GM12878 (cell line): ENCODE results near the gene ARAP3. TPM values are rescaled to one million over a fixed set of nuclear protein-coding genes. Genes with fewer than 3 reads are reported as not detected.

Source experiments
- ATAC-seq: fragments of 200-7000 bp; cut with Tn5 transposase; 3 replicates; pipeline ENCODE4 v1.9.1; 2020; ENCODE audit warnings: mild to moderate bottlenecking, moderate library complexity
- BruUV-seq: library from RNA; stranded (reverse); fragments of 400-500 nt; replicated peaks from 2 replicates; lab custom pipeline; 2021; lab: Mats Ljungman, UMichigan
- CTCF ChIA-PET: fragments of 300-600 bp; sonication (Branson Sonifier 250); formaldehyde crosslinking; extraction: SDS; loops from one replicate; lab custom pipeline; 2021; ENCODE audit warnings: inconsistent platforms; lab: Yijun Ruan, JAX
- POLR2A ChIA-PET: fragments of 350-600 bp; formaldehyde crosslinking; extraction: SDS; loops from one replicate; lab custom pipeline; 2021; ENCODE audit warnings: inconsistent platforms; lab: Charles Lee
- RAD21 ChIA-PET: fragments of 300-600 bp; sonication (Branson Sonifier 250); formaldehyde crosslinking; loops from one replicate; lab custom pipeline; 2023; ENCODE audit warnings: antibody characterized with exemption; ENCODE audit not compliant: unreplicated experiment; lab: Charles Lee
- SMC1A ChIA-PET: fragments of 300-600 bp; sonication (Branson Sonifier 250); formaldehyde crosslinking; loops from one replicate; lab custom pipeline; 2023; ENCODE audit not compliant: unreplicated experiment, uncharacterized antibody; lab: Charles Lee
- DNase-seq: peaks from one replicate; pipeline ENCODE4 v3.0.0-alpha.2; 2011; ENCODE audit warnings: low read depth, low spot score
- FAIRE-seq: peaks from 3 replicates; lab custom pipeline; 2011; peaks lifted over from hg19 to GRCh38; lab: Jason Lieb, UNC
- H2AFZ ChIP-seq: 2 replicates; pipeline ENCODE4 v1.6.0; 2011; ENCODE audit warnings: low read depth, low read length, control low read depth; ENCODE audit not compliant: control insufficient read depth
- H3K27ac ChIP-seq: 2 replicates; pipeline ENCODE4 v1.5.1; 2011; ENCODE audit warnings: control low read depth; ENCODE audit not compliant: control insufficient read depth, insufficient read depth
- H3K27me3 ChIP-seq, 2 experiments: replicated peaks in 1 of 2; 2 replicates each; pipeline versions ENCODE4 v1.6.0 to v1.6.1; 2011; ENCODE audit warnings: low read length in 1 of 2; ENCODE audit not compliant: control insufficient read depth in 2 of 2, insufficient read depth in 2 of 2
- H3K36me3 ChIP-seq, 2 experiments: 2 replicates each; pipeline ENCODE4 v1.5.1; 2011; ENCODE audit warnings: low read length in 1 of 2; ENCODE audit not compliant: control insufficient read depth in 2 of 2, insufficient read depth in 2 of 2
- H3K4me1 ChIP-seq: 2 replicates; pipeline ENCODE4 v1.6.1; 2011; ENCODE audit warnings: mild to moderate bottlenecking, low read length, moderate library complexity, mixed read lengths; ENCODE audit not compliant: control insufficient read depth, insufficient read depth
- H3K4me2 ChIP-seq: 2 replicates; pipeline ENCODE4 v1.6.0; 2011; ENCODE audit warnings: control low read depth; ENCODE audit not compliant: control insufficient read depth, insufficient read depth
- H3K4me3 ChIP-seq: fragments of 200-600 bp; sonication (generic); 2 replicates; pipeline ENCODE4 v1.5.1; 2016
- H3K79me2 ChIP-seq: 2 replicates; pipeline ENCODE4 v1.6.0; 2011; ENCODE audit warnings: low read length; ENCODE audit not compliant: control insufficient read depth, insufficient read depth
- H3K9ac ChIP-seq: 2 replicates; pipeline ENCODE4 v1.8.0; 2011; ENCODE audit warnings: low read length, control low read depth, mixed read lengths; ENCODE audit not compliant: control insufficient read depth, insufficient read depth
- H3K9me3 ChIP-seq: replicated peaks from 3 replicates; pipeline ENCODE4 v1.5.1; 2011; ENCODE audit warnings: mild to moderate bottlenecking, low read length; ENCODE audit not compliant: control insufficient read depth, insufficient read depth
- H4K20me1 ChIP-seq: 2 replicates; pipeline ENCODE4 v1.6.0; 2011; ENCODE audit not compliant: control insufficient read depth, insufficient read depth
- CREB1 ChIP-seq: IDR thresholded peaks from 2 replicates; pipeline ENCODE4 v1.6.1; 2012; ENCODE audit warnings: low read depth, mild to moderate bottlenecking, inconsistent platforms
- FOXK2 ChIP-seq: fragments of 450-650 bp; IDR thresholded peaks from 2 replicates; pipeline ENCODE4 v1.6.1; 2017; ENCODE audit warnings: mild to moderate bottlenecking, moderate library complexity
- LARP7 ChIP-seq: fragments of 450-650 bp; IDR thresholded peaks from 2 replicates; pipeline ENCODE4 v1.6.1; 2017; ENCODE audit warnings: mild to moderate bottlenecking
- MXI1 ChIP-seq: fragments of 150-350 bp; IDR thresholded peaks from 2 replicates; pipeline ENCODE4 v1.6.1; 2011; ENCODE audit warnings: low read depth, mild to moderate bottlenecking, inconsistent platforms, low read length, improper control_type of control experiment
- NRF1 ChIP-seq: conservative IDR thresholded peaks from 2 replicates; pipeline ENCODE4 v1.6.1; 2011; ENCODE audit warnings: mild to moderate bottlenecking, low read depth, low read length, improper control_type of control experiment
- POU2F2 ChIP-seq: IDR thresholded peaks from 3 replicates; pipeline ENCODE4 v1.6.1; 2011; ENCODE audit warnings: low read depth, mild to moderate bottlenecking, low read length, borderline replicate concordance
- RBBP5 ChIP-seq: fragments of 200-600 bp; sonication (generic); conservative IDR thresholded peaks from 2 replicates; pipeline ENCODE4 v1.6.1; 2016
- SIN3A ChIP-seq: IDR thresholded peaks from 2 replicates; pipeline ENCODE4 v1.6.1; 2012; ENCODE audit warnings: low read depth, low read length, improper control_type of control experiment
- SMARCA5 ChIP-seq: fragments of 450-650 bp; IDR thresholded peaks from 2 replicates; pipeline ENCODE4 v1.6.1; 2017; ENCODE audit warnings: mild to moderate bottlenecking
- SMC3 ChIP-seq: IDR thresholded peaks from 2 replicates; pipeline ENCODE4 v1.6.1; 2011; ENCODE audit warnings: low read length, improper control_type of control experiment, borderline replicate concordance
- TCF12 ChIP-seq: IDR thresholded peaks from 2 replicates; pipeline ENCODE4 v1.6.1; 2011; ENCODE audit warnings: low read depth, mild to moderate bottlenecking, low read length
- WGBS: methylation state at CpG from one replicate; pipeline ENCODE4 v1.1.6; 2016; ENCODE audit warnings: low lambda C conversion rate; ENCODE audit not compliant: insufficient replicate concordance, insufficient coverage; ENCODE audit errors: missing lambda C conversion rate; 5-methylcytosine and 5-hydroxymethylcytosine counted together
- in situ Hi-C: fragments of 300-500 bp; cut with MboI; formaldehyde crosslinking; loops from 9 replicates; pipeline ENCODE4 v1.14.3; 2018; ENCODE audit warnings: mixed read lengths
- intact Hi-C: fragments of 100-400 bp; cut with micrococcal nuclease; formaldehyde crosslinking; loops from one replicate; pipeline ENCODE4 v1.14.2; 2022; ENCODE audit not compliant: unreplicated experiment
- polyA plus RNA-seq, 11 experiments: library from polyadenylated mRNA; depleted of rRNA in 4 of 11; unstranded in 6 of 11; stranded (reverse) in 5 of 11; fragments of >200 nt; fragmentation: Nextera tagmentation in 4 of 11; fragmentation: Illumina TruSeq in 1 of 11; extraction: Ambion mirVana in 4 of 11; extraction: Trizol in 1 of 11; gene quantifications; 1 replicate in 1 of 11; 2 replicates in 10 of 11; pipeline versions ENCODE4 v1.2.1 to v1.2.3, GENCODE V29; 2011 to 2016; ENCODE audit warnings: inconsistent platforms in 2 of 11, missing spikeins in 2 of 11, low read depth in 1 of 11
- total RNA-seq, 4 experiments: library from RNA; depleted of rRNA in 3 of 4; stranded (reverse); fragments of >200 nt in 3 of 4; fragmentation: Illumina TruSeq in 1 of 4; extraction: Trizol in 1 of 4; gene quantifications; 2 replicates each; pipeline versions ENCODE4 v1.2.1 to v1.2.3, GENCODE V29; 2013 to 2021
- TF ChIP-seq, protein P1 (sequence below): fragments of 450-650 bp; formaldehyde crosslinking; IDR thresholded peaks from 2 replicates; pipeline ENCODE4 v1.4.0; 2022; ENCODE audit warnings: mild to moderate bottlenecking, moderate library complexity

Gene ARAP3
- total and polyA plus RNA-seq, 10 of the 15 experiments (the other 5 are each of a cell fraction or from before 2014, with no cell fraction given): 0.01 to 0.08 TPM; not detected in 8

DNA sequence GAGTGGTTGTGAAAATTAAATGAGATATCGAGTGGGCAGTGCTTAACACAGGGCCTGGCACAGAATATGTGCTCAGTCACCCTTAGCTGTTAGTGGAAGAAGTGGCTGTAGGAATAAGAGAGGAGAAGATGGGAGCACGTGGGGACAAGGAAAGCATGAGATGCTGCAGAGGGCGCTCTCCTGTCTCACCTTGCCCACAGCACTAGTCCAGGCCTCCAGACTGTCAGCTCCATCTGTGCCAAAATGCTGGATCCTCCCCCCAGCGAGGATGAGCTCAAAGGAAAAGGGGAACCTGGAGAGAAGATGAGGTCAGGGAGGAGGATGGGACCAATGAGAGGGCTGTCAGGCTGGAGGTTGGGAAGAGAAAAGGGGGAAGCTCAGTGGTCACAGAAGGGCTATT, 12.5 kb downstream of the ARAP3 start:
- ATAC-seq (no peak), DNase-seq (no peak), FAIRE-seq (no peak)
- no peaks in the 10 kb centered on the region for H3K79me2 ChIP-seq
- no peaks in the 10 kb centered on the region for H3K4me1 ChIP-seq
- 9% methylated on average over 4 of the region's 4 CpGs for WGBS
- SMC1A ChIA-PET: interaction anchor here (0.7 to 1.7 kb wide), 5 partner anchors 10 to 291 kb away, joined by 3 to 5 read pairs (median 4); no protein-coding TSS in a partner anchor
- RAD21 ChIA-PET: interaction anchor here (1.1 to 1.6 kb wide), 2 partner anchors 77 to 292 kb away, joined by 4 to 9 read pairs; no protein-coding TSS in a partner anchor
- H4K20me1 ChIP-seq: no peaks in the 10 kb centered on the region
- H3K27me3 ChIP-seq: no peaks in the 10 kb centered on the region
- H2AFZ ChIP-seq: no peak overlapping the region
- no peaks in the 10 kb centered on the region for H3K36me3 ChIP-seq
- no peaks in the 10 kb centered on the region for H3K9me3 ChIP-seq
- POLR2A ChIA-PET: no interaction called here
- TF ChIP-seq TCF12 (no peak), NRF1 (no peak), SIN3A (no peak), CREB1 (no peak), SMC3 (no peak), SMARCA5 (no peak), MXI1 (no peak), RBBP5 (no peak), FOXK2 (no peak), POU2F2 (no peak), LARP7 (no peak)
- TF ChIP-seq, protein P1, sequence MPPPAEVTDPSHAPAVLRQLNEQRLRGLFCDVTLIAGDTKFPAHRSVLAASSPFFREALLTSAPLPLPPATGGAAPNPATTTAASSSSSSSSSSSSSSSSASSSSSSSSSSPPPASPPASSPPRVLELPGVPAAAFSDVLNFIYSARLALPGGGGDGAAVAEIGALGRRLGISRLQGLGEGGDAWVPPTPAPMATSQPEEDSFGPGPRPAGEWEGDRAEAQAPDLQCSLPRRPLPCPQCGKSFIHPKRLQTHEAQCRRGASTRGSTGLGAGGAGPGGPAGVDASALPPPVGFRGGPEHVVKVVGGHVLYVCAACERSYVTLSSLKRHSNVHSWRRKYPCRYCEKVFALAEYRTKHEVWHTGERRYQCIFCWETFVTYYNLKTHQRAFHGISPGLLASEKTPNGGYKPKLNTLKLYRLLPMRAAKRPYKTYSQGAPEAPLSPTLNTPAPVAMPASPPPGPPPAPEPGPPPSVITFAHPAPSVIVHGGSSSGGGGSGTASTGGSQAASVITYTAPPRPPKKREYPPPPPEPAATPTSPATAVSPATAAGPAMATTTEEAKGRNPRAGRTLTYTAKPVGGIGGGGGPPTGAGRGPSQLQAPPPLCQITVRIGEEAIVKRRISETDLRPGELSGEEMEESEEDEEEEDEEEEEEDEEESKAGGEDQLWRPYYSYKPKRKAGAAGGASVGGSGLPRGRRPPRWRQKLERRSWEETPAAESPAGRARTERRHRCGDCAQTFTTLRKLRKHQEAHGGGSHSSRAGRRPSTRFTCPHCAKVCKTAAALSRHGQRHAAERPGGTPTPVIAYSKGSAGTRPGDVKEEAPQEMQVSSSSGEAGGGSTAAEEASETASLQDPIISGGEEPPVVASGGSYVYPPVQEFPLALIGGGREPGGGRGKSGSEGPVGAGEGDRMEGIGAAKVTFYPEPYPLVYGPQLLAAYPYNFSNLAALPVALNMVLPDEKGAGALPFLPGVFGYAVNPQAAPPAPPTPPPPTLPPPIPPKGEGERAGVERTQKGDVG (CRISPR knock-in tag): no peak
- no peak overlapping the region for H3K4me2 ChIP-seq
- H3K4me3 ChIP-seq: no peak overlapping the region
- CTCF ChIA-PET: interaction anchor here (0.6 to 3.2 kb wide), 11 partner anchors 10 to 476 kb away, joined by 3 to 23 read pairs (median 4); no protein-coding TSS in a partner anchor
- H3K9ac ChIP-seq: no peak overlapping the region
- BruUV-seq: no TSS peak
- in situ Hi-C loops (no loop called here), intact Hi-C loops (loop anchor here (10.0 kb wide), 1 partner anchor 295 kb away; the partner anchor contains the start of gene RNF14)
- no peak overlapping the region for H3K27ac ChIP-seq
